HG03342 (cell line): Measurements from ENCODE around the gene MYOCOS.
A peak's percentile ranks its signal among the peaks of the same experiment; 100 is the strongest.
"Not testable (repeated sequence)": the region's sequence is repeated elsewhere in the genome, so short reads cannot be mapped to it uniquely, and the experiment has no call there.

Source experiments
- ATAC-seq: cut with Tn5 transposase; IDR thresholded peaks from one replicate; pipeline ENCODE4 v1.9.1; 2021; ENCODE audit warnings: mild to moderate bottlenecking, moderate library complexity; ENCODE audit not compliant: unreplicated experiment

MYOCOS gene

DNA sequence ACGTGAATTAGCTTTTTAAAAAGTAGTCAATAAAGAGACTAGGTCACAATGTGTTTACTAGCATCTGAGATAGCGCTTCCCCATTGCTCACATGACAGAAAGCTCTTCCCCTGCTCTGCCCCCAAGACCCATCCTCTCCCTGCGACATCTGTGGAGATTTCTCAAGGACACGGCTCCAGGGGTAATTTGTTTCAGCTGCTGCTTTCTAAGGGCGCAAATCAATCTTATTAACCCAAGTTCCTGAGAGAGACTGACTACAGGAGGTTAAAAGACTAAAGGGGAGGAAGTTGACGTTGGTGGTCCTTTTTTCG, at the start of gene MYOCOS:
TSS of gene MYOCOS (plus strand) at position 92 of the 311 bp plus-strand sequence. CDS start 1,641 bp downstream, outside the sequence.
- ATAC-seq = no peak

DNA sequence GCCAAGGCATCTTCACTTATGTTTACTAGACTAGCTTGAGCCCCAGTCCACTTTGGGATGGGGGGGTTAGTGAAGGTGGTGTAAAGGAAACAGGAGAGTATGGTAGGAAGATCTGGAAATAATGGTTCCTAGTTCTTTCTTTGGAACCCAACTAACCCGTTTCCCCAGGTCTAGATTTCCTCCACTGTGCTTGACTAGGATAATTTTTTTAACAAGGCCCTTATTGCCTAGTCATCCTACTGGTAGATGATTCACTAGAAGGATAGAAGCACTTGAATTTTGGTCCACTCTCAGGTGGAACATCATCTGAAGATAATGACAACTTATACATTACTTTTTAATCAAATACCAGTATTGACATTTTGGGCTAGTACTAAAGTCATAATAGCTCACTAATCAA, 45.9 kb upstream of the MYOCOS start:
- ATAC-seq = no peak

DNA sequence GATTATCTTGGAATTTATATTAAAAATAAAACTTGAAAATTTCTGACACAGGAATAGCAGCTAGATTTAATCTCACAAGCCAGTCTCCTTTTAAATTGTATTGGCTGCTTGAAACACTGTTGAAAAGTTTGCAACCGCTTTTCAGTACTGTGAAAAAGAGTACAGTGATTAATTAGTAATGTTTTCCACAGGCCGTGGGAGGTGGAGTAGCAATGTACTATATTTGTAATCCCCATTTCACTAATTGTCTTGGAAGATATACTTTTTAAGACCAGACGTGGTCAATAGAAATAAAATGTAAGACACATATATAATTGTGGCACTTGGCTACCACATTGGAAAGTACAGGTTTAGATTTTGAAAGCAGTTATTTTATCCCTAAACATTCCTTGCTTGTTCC, 40.8 kb upstream of the MYOCOS start:
- ATAC-seq = no peak

DNA sequence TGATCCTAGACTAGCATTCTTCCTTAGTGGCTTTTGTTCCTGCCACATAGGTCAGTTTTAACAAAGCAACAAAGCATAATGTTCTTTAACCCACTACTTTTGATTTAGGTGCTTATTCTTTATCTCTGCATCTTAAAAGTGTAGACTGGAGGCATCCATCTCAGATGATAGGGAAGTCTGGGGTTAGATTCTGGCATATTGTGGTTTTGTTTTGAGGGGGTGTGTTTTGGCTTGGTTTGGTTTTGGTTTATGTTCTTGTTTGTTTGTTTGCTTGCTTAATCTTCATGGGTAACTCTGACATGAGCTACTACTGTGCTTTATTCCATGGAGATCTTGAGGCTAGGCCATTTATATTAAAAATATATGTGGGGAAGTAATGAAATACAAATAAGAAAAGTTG, 40.3 kb upstream of the MYOCOS start:
- no peak for ATAC-seq

- ATAC-seq = no peak
Measured at GRCh38 chr1:171582589-171582988, 39.5 kb upstream of the MYOCOS start.

DNA sequence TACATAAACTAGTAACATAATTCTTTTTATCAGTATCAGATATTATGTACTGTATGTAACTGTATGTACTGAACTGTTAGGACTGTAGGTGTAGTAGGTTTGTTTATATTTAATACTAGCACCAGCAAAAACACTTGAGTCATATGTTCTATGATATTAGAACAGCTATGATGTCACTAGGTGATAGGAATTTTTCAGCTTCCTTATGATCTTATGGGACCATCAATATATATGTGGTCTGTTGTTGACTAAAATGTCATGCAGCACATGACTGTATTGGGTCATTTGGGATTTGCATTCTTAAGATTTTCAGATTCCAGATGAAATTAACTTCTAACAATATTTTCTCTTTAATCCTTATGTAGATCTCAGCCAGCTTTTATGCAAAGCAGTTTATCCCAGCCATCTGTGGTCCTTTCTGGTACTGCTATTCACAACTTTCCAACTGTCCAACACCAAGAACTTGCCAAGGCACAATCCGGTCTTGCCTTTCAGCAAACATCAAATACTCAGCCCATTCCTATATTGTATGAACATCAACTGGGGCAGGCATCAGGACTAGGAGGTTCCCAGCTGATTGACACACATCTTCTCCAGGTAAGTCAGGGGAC, 38.3 kb upstream of the MYOCOS start:
- ATAC-seq = no peak

- ATAC-seq = no peak
Measured at GRCh38 chr1:171585715-171586114, 36.3 kb upstream of the MYOCOS start.

- ATAC-seq = no peak
Measured at GRCh38 chr1:171588230-171588629, 33.8 kb upstream of the MYOCOS start.

DNA sequence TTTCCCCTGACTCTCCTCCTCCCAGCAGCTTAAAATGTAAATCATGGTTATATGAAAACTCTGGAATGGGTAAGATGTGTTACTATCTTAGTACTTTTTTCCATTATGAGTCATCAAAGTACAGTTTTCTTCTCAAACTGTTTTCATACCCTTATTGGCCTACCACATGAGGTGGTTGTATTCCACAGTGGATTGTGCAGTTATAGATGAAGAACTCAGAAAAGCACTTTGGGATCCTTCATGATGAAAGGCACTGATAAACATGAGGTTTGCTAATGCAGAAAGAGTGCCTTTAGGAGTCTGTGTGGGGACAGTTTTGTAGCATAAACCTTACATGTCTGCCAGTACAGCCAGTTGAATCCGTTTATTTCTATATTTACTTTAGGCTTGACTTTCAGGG, 32.0 kb upstream of the MYOCOS start:
- ATAC-seq = no peak

DNA sequence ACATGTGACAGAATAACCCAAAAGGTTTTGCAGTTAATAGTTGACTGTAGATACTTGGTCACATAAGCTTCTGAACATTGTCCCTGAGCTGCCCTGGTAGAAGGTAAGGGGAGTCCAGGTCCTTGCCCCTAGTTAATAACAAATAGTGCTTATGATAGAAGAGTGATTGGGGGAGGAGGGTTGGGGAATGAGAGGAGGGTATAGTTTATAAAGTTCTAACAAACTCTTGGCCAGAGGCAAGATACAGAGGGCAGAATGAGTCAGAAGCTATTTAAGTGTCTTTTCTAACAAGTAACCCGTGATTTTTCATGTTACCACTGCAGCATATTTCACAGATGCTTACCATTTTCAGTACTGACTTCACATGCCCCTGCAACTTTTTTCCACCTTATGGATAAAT, 26.7 kb upstream of the MYOCOS start:
- ATAC-seq = no peak

DNA sequence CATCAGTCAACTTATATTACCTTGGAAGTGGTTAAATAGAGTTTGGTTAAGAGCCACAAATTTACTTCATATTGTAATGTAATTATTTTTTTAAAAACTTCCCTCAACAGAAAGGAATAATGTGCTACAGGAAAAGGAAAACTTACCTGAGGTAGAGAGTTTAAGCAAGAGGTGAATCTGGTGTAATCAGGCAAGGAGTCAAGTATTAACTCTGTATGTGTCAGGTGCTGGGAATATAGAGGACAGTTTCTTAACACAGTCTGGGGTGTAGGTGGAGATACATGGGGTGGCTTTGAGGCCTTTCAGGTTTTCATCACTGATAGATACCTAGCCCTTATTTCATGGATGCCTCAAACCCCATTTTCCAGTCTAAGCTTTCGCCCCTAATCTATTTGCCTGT, 25.9 kb upstream of the MYOCOS start:
- no peak for ATAC-seq

GRCh38 chr1:171596705-171597104, 25.3 kb upstream of the MYOCOS start:
- ATAC-seq = no peak

DNA sequence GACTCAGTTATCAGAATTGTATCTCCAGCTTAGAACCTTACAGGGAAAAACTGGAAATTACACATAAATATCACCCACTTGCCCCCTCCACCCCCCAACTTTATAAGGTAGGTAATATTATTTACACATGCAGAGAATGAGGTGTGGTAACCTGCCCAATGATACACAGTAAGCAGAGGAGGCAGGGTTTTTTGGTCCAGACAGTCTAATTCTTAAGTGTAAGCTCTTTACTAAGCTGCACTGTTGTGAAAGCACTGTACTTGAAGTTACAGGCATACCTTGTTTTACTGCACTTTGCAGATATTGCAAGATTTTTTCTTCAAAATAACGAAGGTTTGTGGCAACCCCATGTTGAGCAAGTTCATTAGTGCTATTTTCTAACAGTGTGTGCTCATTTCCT, 24.8 kb upstream of the MYOCOS start:
- no peak for ATAC-seq

- ATAC-seq = not testable (repeated sequence)
Measured at GRCh38 chr1:171600310-171600709, 21.7 kb upstream of the MYOCOS start.

- ATAC-seq = no peak
Measured at GRCh38 chr1:171600862-171601261, 21.2 kb upstream of the MYOCOS start.

- not testable (repeated sequence) for ATAC-seq
Measured at GRCh38 chr1:171603042-171603441, 19.0 kb upstream of the MYOCOS start.

DNA sequence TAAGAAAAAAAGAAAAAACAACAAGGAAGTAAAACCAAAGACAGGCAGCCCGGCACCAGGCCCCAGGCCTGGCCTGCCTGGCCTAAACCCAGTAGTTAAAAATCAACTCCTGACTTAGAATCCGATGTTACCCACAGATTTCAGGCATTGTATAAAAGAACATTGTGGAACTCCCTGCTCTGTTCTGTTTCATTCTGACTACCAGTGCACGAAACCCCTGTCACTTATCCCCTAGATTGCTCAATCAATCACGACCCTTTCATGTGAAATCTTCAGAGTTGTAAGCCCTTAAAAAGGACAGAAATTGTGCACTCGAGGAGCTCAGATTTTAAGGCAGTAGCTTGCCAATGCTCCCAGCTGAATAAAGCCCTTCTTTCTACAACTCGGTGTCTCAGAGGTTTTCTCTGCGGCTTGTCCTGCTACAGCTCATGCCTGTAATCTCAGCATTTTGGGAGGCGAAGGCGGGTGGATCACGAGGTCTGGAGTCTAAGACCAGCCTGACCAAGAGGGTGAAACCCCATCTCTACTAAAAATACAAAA, 15.6 kb upstream of the MYOCOS start:
- ATAC-seq = peak; percentile 60

- ATAC-seq = no peak
Measured at GRCh38 chr1:171610385-171610784, 11.7 kb upstream of the MYOCOS start.

DNA sequence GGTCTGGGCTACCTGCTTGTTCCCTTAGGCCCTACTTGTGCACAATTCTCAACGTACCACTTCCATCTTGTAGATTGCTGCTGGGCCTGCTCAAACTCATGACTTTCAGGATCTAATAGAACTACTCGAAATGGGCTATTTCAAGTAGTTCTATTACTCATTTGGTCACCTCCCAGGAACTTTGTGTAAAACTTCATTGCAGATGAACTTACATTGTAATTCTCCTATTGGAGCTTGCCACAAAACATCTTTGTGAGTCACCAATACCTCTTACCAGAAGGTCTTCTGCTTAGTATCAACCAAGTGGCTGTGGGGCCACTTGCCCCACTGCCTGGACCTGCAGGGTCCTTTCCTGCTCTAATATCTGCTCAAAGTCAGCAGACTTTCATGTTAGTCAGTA, 10.7 kb upstream of the MYOCOS start:
- no peak for ATAC-seq

GRCh38 chr1:171613282-171613681, 8.8 kb upstream of the MYOCOS start:
- ATAC-seq = no peak

- ATAC-seq = not testable (repeated sequence)
Measured at GRCh38 chr1:171615122-171615906, 6.7 kb upstream of the MYOCOS start.

- ATAC-seq = no peak
Measured at GRCh38 chr1:171616586-171616985, 5.5 kb upstream of the MYOCOS start.
